T47D (cell line): ENCODE results near the gene MYH7.

Experiments used
- DNase-seq, 2 experiments: peaks; one replicate each; pipeline versions ENCODE4 v3.0.0 to v3.0.0-alpha.2; 2011 to 2012; ENCODE audit warnings: low read depth in 1 of 2, low spot score in 1 of 2
- JUND ChIP-seq: IDR thresholded peaks from 2 replicates; pipeline ENCODE4 v1.6.1; 2012; ENCODE audit warnings: low read depth
- in situ Hi-C: cut with HindIII; loops from 2 replicates; pipeline ENCODE4 v1.10.0; 2016; ENCODE audit warnings: low sequenced_read_pairs, low pct_unique_long_range_greater_than_20kb

MYH7 gene

GRCh38 chr14:23381871-23382270, 53.6 kb downstream of the MYH7 start:
- no peak for DNase-seq
- in situ Hi-C loops = no loop called here
- no peak for TF ChIP-seq JUND

GRCh38 chr14:23380976-23381375, 54.5 kb downstream of the MYH7 start:
- no peak for DNase-seq
- no peak for TF ChIP-seq JUND
- in situ Hi-C loops = no loop called here

- no peak for TF ChIP-seq JUND
Measured at GRCh38 chr14:23380197-23380914, 55.1 kb downstream of the MYH7 start.

GRCh38 chr14:23379366-23380196, 55.9 kb downstream of the MYH7 start:
- in situ Hi-C loops = no loop called here
- DNase-seq = peak; percentile 70 to 77
- no peak for TF ChIP-seq JUND

More at GRCh38 chr14:23380197-23380914, 55.1 kb downstream of the MYH7 start:
- no peak for DNase-seq
- in situ Hi-C loops = no loop called here

GRCh38 chr14:23378612-23379220, 56.7 kb downstream of the MYH7 start:
- TF ChIP-seq JUND = no peak

GRCh38 chr14:23377573-23378563, 57.6 kb downstream of the MYH7 start:
- TF ChIP-seq JUND = no peak
- DNase-seq = no peak
- in situ Hi-C loops = no loop called here

More at GRCh38 chr14:23378612-23379220, 56.7 kb downstream of the MYH7 start:
- no peak for DNase-seq
- in situ Hi-C loops = no loop called here

GRCh38 chr14:23377198-23377550, 58.3 kb downstream of the MYH7 start:
- no peak for TF ChIP-seq JUND
- no peak for DNase-seq
- in situ Hi-C loops = no loop called here

- no peak for TF ChIP-seq JUND
- in situ Hi-C loops = no loop called here
- DNase-seq = no peak
Measured at GRCh38 chr14:23376482-23377197, 58.8 kb downstream of the MYH7 start, which contains the start of gene CMTM5. Gene CMTM5 (plus strand): TSS chr14:23377046. CDS start chr14:23377252, 206 bp downstream.

GRCh38 chr14:23375527-23376251, 59.8 kb downstream of the MYH7 start:
- DNase-seq = no peak
- in situ Hi-C loops = no loop called here

GRCh38 chr14:23373041-23373440, 62.4 kb downstream of the MYH7 start:
- no peak for TF ChIP-seq JUND
- in situ Hi-C loops = no loop called here
- DNase-seq = no peak

More at GRCh38 chr14:23375527-23376251, 59.8 kb downstream of the MYH7 start:
- no peak for TF ChIP-seq JUND

- no peak for DNase-seq
- no peak for TF ChIP-seq JUND
- in situ Hi-C loops = no loop called here
Measured at GRCh38 chr14:23372509-23372908, 63.0 kb downstream of the MYH7 start, which contains the start of gene IL25. Gene IL25 (plus strand): TSS chr14:23372809.
